GM10248 (cell line): Measurements from ENCODE around the gene DYDC2.

Source experiments
- CTCF ChIA-PET: fragments of 300-600 bp; sonication (Branson Sonifier 250); formaldehyde crosslinking; extraction: SDS; loops from one replicate; lab custom pipeline; 2021; ENCODE audit warnings: antibody characterized with exemption; lab: Yijun Ruan, JAX
- POLR2A ChIA-PET: fragments of 350-650 bp; sonication (Branson Sonifier 250); formaldehyde crosslinking; extraction: SDS; loops from one replicate; lab custom pipeline; 2020; ENCODE audit warnings: antibody characterized with exemption; lab: Yijun Ruan, JAX
- DNase-seq: peaks from one replicate; pipeline ENCODE4 v3.0.0; 2012; ENCODE audit errors: extremely low spot score
- CTCF ChIP-seq: IDR thresholded peaks from 2 replicates; pipeline ENCODE4 v1.5.1; 2012; ENCODE audit warnings: mild to moderate bottlenecking, low read depth; ENCODE audit errors: extremely low read depth, missing control alignments, control extremely low read depth

Gene DYDC2

GRCh38 chr10:80394358-80394916 is 37.9 kb downstream of the DYDC2 start:
- TF ChIP-seq CTCF, result no peak
- ChIA-PET POLR2A (no interaction called here), CTCF (interaction anchor here (1.1 to 1.5 kb wide), 2 partner anchors 9 to 12 kb away, joined by 3 to 5 read pairs; no protein-coding TSS in a partner anchor)
- no peak for DNase-seq

- TF ChIP-seq CTCF, result no peak
- DNase-seq, result no peak
- ChIA-PET POLR2A (interaction anchor here (1.2 kb wide), 1 partner anchor 11 kb away, joined by 3 read pairs; the partner anchor contains the start of gene PRXL2A), CTCF (interaction anchor here (1.1 to 3.0 kb wide), 4 partner anchors 11 to 108 kb away, joined by 4 to 11 read pairs (median 7); partner anchors contain the start of gene PRXL2A)
Observed at GRCh38 chr10:80397014-80397413, 40.4 kb downstream of the DYDC2 start.

GRCh38 chr10:80400136-80400804 is 43.7 kb downstream of the DYDC2 start:
- TF ChIP-seq CTCF, result no peak
- POLR2A ChIA-PET, result no interaction called here
- no peak for DNase-seq
- CTCF ChIA-PET, result no interaction called here

- TF ChIP-seq CTCF, result no peak
- POLR2A ChIA-PET, result no interaction called here
- DNase-seq, result no peak
- CTCF ChIA-PET, result interaction anchor here (0.6 to 3.7 kb wide), 6 partner anchors 13 to 195 kb away, joined by 3 to 24 read pairs (median 4); no protein-coding TSS in a partner anchor
Observed at GRCh38 chr10:80405035-80405434, 48.5 kb downstream of the DYDC2 start.

GRCh38 chr10:80405626-80406025 is 49.0 kb downstream of the DYDC2 start:
- ChIA-PET CTCF (interaction anchor here (0.6 to 3.7 kb wide), 8 partner anchors 14 to 195 kb away, joined by 3 to 24 read pairs (median 4); no protein-coding TSS in a partner anchor), POLR2A (no interaction called here)
- TF ChIP-seq CTCF, result no peak
- DNase-seq, result no peak

GRCh38 chr10:80406204-80406603 is 49.6 kb downstream of the DYDC2 start:
- DNase-seq, result no peak
- no peak for TF ChIP-seq CTCF
- POLR2A ChIA-PET, result no interaction called here
- CTCF ChIA-PET, result interaction anchor here (0.7 to 3.7 kb wide), 8 partner anchors 14 to 194 kb away, joined by 3 to 24 read pairs (median 4); no protein-coding TSS in a partner anchor
